ENCODE results near the gene WDR81.

WDR81 gene

GRCh38 chr17:1709403-1709951 lies 15.0 kb upstream of the WDR81 start:
- Mint-ChIP-seq H3K36me3 (peaks cover 39% of the 10 kb centered on the region), H3K4me3 (no peak overlapping the region), H3K9me3 (no peaks in the 10 kb centered on the region), H3K4me1 (peaks cover 20% of the 10 kb centered on the region), H3K27me3 (peaks cover 77% of the 10 kb centered on the region), H3K27ac (no peak overlapping the region)
- no peak for ATAC-seq

- peak; percentile 57 for ATAC-seq
- no peaks in the 10 kb centered on the region for H3K9me3 Mint-ChIP-seq
- peaks cover 44% of the 10 kb centered on the region for H3K36me3 Mint-ChIP-seq
- H3K4me1 Mint-ChIP-seq = peaks cover 27% of the 10 kb centered on the region
- H3K4me3 Mint-ChIP-seq = peak within 1 kb of the TSS; percentile 60
- no peak within 1 kb of the TSS for H3K27ac Mint-ChIP-seq
- H3K27me3 Mint-ChIP-seq = peaks cover 77% of the 10 kb centered on the region
Measured at GRCh38 chr17:1709971-1710806, 14.3 kb upstream of the WDR81 start, which contains the start of gene TLCD2. TSS of gene TLCD2 (minus strand) at chr17:1710377. CDS start at chr17:1710242, 135 bp downstream.

- Mint-ChIP-seq H3K4me1 (peaks cover 31% of the 10 kb centered on the region), H3K4me3 (peak overlapping the region; percentile 60), H3K27ac (no peak overlapping the region), H3K36me3 (peaks cover 45% of the 10 kb centered on the region), H3K27me3 (peaks cover 71% of the 10 kb centered on the region), H3K9me3 (no peaks in the 10 kb centered on the region)
- no peak for ATAC-seq
Measured at GRCh38 chr17:1710807-1711553, 13.5 kb upstream of the WDR81 start.

- no peak overlapping the region for H3K4me3 Mint-ChIP-seq
- no peaks in the 10 kb centered on the region for H3K9me3 Mint-ChIP-seq
- H3K4me1 Mint-ChIP-seq = peaks cover 36% of the 10 kb centered on the region
- peaks cover 71% of the 10 kb centered on the region for H3K27me3 Mint-ChIP-seq
- H3K27ac Mint-ChIP-seq = no peak overlapping the region
- ATAC-seq = no peak
- peaks cover 45% of the 10 kb centered on the region for H3K36me3 Mint-ChIP-seq
Measured at GRCh38 chr17:1711804-1712203, 12.7 kb upstream of the WDR81 start.

- Mint-ChIP-seq H3K9me3 (no peaks in the 10 kb centered on the region), H3K4me1 (peaks cover 41% of the 10 kb centered on the region), H3K4me3 (no peak overlapping the region), H3K27me3 (peaks cover 69% of the 10 kb centered on the region), H3K27ac (no peak overlapping the region), H3K36me3 (peaks cover 45% of the 10 kb centered on the region)
- no peak for ATAC-seq
Measured at GRCh38 chr17:1712271-1712670, 12.2 kb upstream of the WDR81 start.

- no peak overlapping the region for H3K4me3 Mint-ChIP-seq
Measured at GRCh38 chr17:1713160-1713877, 11.2 kb upstream of the WDR81 start.

GRCh38 chr17:1713878-1714426 lies 10.6 kb upstream of the WDR81 start:
- peaks cover 52% of the 10 kb centered on the region for H3K27me3 Mint-ChIP-seq

More at GRCh38 chr17:1713160-1713877, 11.2 kb upstream of the WDR81 start:
- H3K27me3 Mint-ChIP-seq = peaks cover 58% of the 10 kb centered on the region
- H3K36me3 Mint-ChIP-seq = peaks cover 45% of the 10 kb centered on the region
- no peaks in the 10 kb centered on the region for H3K9me3 Mint-ChIP-seq
- H3K4me1 Mint-ChIP-seq = peaks cover 51% of the 10 kb centered on the region
- H3K27ac Mint-ChIP-seq = peak overlapping the region; percentile 75
- no peak for ATAC-seq

GRCh38 chr17:1714427-1714979 lies 10.0 kb upstream of the WDR81 start:
- Mint-ChIP-seq H3K27ac (peak overlapping the region; percentile 75), H3K36me3 (peaks cover 45% of the 10 kb centered on the region), H3K27me3 (peaks cover 49% of the 10 kb centered on the region), H3K4me3 (peak overlapping the region; percentile 99), H3K4me1 (peaks cover 53% of the 10 kb centered on the region), H3K9me3 (no peaks in the 10 kb centered on the region)
- no peak for ATAC-seq

More at GRCh38 chr17:1713878-1714426, 10.6 kb upstream of the WDR81 start:
- H3K4me3 Mint-ChIP-seq = peak overlapping the region; percentile 82
- H3K9me3 Mint-ChIP-seq = no peaks in the 10 kb centered on the region
- ATAC-seq = no peak
- peaks cover 45% of the 10 kb centered on the region for H3K36me3 Mint-ChIP-seq
- H3K27ac Mint-ChIP-seq = peak overlapping the region; percentile 75
- H3K4me1 Mint-ChIP-seq = peaks cover 53% of the 10 kb centered on the region

GRCh38 chr17:1714980-1715802 lies 9.3 kb upstream of the WDR81 start:
- H3K27ac Mint-ChIP-seq = peak overlapping the region; percentile 96
- no peak for ATAC-seq
- no peaks in the 10 kb centered on the region for H3K9me3 Mint-ChIP-seq
- peaks cover 53% of the 10 kb centered on the region for H3K4me1 Mint-ChIP-seq
- H3K36me3 Mint-ChIP-seq = peaks cover 45% of the 10 kb centered on the region
- peak overlapping the region; percentile 99 for H3K4me3 Mint-ChIP-seq
- peaks cover 49% of the 10 kb centered on the region for H3K27me3 Mint-ChIP-seq

GRCh38 chr17:1715803-1716075 lies 8.8 kb upstream of the WDR81 start:
- Mint-ChIP-seq H3K9me3 (no peaks in the 10 kb centered on the region), H3K4me3 (peak overlapping the region; percentile 99)

GRCh38 chr17:1716076-1716911 lies 8.2 kb upstream of the WDR81 start:
- H3K4me3 Mint-ChIP-seq = peak overlapping the region; percentile 99
- peak overlapping the region; percentile 96 for H3K27ac Mint-ChIP-seq
- peak; percentile 93 for ATAC-seq
- peaks cover 37% of the 10 kb centered on the region for H3K36me3 Mint-ChIP-seq
- H3K4me1 Mint-ChIP-seq = peaks cover 51% of the 10 kb centered on the region
- no peaks in the 10 kb centered on the region for H3K9me3 Mint-ChIP-seq
- peaks cover 38% of the 10 kb centered on the region for H3K27me3 Mint-ChIP-seq

More at GRCh38 chr17:1715803-1716075, 8.8 kb upstream of the WDR81 start:
- Mint-ChIP-seq H3K27me3 (peaks cover 44% of the 10 kb centered on the region), H3K4me1 (peaks cover 52% of the 10 kb centered on the region), H3K27ac (peak overlapping the region; percentile 96), H3K36me3 (peaks cover 43% of the 10 kb centered on the region)
- no peak for ATAC-seq

GRCh38 chr17:1716912-1717695 lies 7.4 kb upstream of the WDR81 start:
- peak overlapping the region; percentile 99 for H3K4me3 Mint-ChIP-seq
- peak; percentile 81 for ATAC-seq
- H3K27ac Mint-ChIP-seq = peak overlapping the region; percentile 96
- H3K9me3 Mint-ChIP-seq = no peaks in the 10 kb centered on the region
- peaks cover 29% of the 10 kb centered on the region for H3K36me3 Mint-ChIP-seq
- H3K27me3 Mint-ChIP-seq = peaks cover 30% of the 10 kb centered on the region
- peaks cover 57% of the 10 kb centered on the region for H3K4me1 Mint-ChIP-seq
